ENCODE measurements around the gene EFNB2.

EFNB2 gene

GRCh38 chr13:106455777-106456176 lies 79.7 kb downstream of the EFNB2 start:
- DNase-seq (ENCODE audit: low read depth in 3 of 3, low spot score in 1 of 3), result no peak

- DNase-seq (ENCODE audit: low read depth in 3 of 3, low spot score in 1 of 3), result no peak
These were observed 80.3 kb downstream of the EFNB2 start for GRCh38 chr13:106455190-106455589.

DNA sequence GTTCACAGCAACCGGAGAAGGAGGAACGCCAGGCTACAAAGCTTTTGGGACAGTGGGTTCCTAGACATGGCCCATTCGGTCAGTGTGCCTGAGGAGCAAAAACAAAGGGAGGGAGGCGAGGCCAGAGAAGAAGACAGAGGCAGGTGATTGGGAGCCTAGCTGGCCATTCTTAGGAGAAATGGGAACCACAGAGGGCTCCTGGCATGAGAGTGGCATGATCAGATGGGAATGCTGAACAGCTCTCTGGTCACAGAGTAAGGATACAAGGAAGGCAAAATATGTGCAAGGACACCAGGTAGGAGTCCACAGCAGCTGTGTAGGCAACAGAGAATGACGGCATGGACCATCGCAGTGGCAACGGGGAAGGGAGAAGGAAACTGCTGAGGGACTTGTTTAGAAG lies 82.4 kb downstream of the EFNB2 start:
- no peak for DNase-seq (ENCODE audit: low read depth in 3 of 3, low spot score in 1 of 3)

DNA sequence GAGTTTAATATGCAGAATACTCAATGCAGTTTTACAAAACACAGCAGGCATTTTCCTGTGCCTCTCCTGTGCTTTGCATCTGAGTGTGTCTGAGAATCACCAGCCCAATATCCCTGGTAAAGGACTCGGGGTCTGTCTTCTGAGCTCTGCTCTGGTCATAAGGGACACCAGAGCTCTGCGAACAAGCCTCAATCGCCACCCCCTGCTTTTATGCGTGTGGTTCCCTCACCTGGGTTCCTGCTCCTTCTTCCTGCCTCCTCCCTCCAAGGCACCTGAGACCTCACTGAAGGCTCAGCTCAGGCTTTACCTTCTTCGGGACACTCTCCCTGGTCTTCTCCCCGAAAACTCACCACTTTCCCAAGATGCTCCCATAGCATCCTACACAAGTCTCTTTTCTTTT lies 84.5 kb downstream of the EFNB2 start:
- DNase-seq (ENCODE audit: low read depth in 3 of 3, low spot score in 1 of 3), result no peak

GRCh38 chr13:106449096-106449495 lies 86.4 kb downstream of the EFNB2 start:
- DNase-seq (ENCODE audit: low read depth in 3 of 3, low spot score in 1 of 3), result no peak

DNA sequence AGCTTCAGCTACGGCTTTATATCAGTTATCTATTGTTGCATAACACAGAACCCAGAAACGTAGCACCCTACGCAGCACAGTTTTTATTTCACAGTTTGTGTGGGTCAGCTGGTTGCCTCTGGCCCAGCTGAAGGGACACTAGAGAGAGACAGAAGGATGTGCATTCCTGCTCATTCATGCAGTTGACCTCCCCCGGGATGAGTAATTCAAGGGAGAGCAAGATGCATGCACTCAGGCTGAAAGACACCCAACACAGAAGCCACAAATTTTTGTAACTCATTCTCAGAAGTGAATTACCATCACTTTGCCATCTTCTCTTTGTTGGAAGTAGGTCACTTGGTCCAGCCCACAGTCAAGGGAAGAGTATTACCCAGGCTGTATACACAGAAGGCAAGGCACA lies 89.5 kb downstream of the EFNB2 start:
- no peak for DNase-seq (ENCODE audit: low read depth in 3 of 3, low spot score in 1 of 3)

GRCh38 chr13:106443607-106444322 lies 91.7 kb downstream of the EFNB2 start:
- DNase-seq (ENCODE audit: low read depth in 3 of 3, low spot score in 1 of 3), result no peak

- DNase-seq (ENCODE audit: low read depth in 3 of 3, low spot score in 1 of 3), result no peak
These were observed 94.6 kb downstream of the EFNB2 start for GRCh38 chr13:106440866-106441265.

All from stimulated activated CD4-positive, alpha-beta T cell treated with anti-CD3 and anti-CD28 coated beads, TNF-alpha, amount 100 ng/mL, for 1 hour (primary cell).